HK-2 (cell line): ENCODE data around the gene PEX26.
"Not testable (repeated sequence)": the region's sequence is repeated elsewhere in the genome, so short reads cannot be mapped to it uniquely, and the experiment has no call there.

Source experiments
- DNase-seq: peaks from one replicate; pipeline ENCODE4 v3.0.0-alpha.2; 2018; ENCODE audit not compliant: unreplicated experiment

Gene PEX26

GRCh38 chr22:18071307-18071967, 6.4 kb upstream of the PEX26 start:
- DNase-seq: not testable (repeated sequence)

- DNase-seq: no peak
Observed at GRCh38 chr22:18071968-18072310, 5.9 kb upstream of the PEX26 start.

GRCh38 chr22:18073467-18073866, 4.3 kb upstream of the PEX26 start:
- no peak for DNase-seq

- not testable (repeated sequence) for DNase-seq
Observed at GRCh38 chr22:18073927-18074326, 3.9 kb upstream of the PEX26 start.

GRCh38 chr22:18075101-18075719, 2.6 kb upstream of the PEX26 start:
- no peak for DNase-seq

GRCh38 chr22:18075720-18076497, 1.9 kb upstream of the PEX26 start:
- DNase-seq: peak; percentile 39

GRCh38 chr22:18077087-18077638, 627 bp upstream of the PEX26 start:
- no peak for DNase-seq

- peak; percentile 68 for DNase-seq
Observed at GRCh38 chr22:18078329-18079041, 695 bp downstream of the PEX26 start.

- DNase-seq: no peak
Observed at GRCh38 chr22:18079706-18080233, 2.0 kb downstream of the PEX26 start.

GRCh38 chr22:18081416-18081815, 3.6 kb downstream of the PEX26 start:
- no peak for DNase-seq

GRCh38 chr22:18082467-18082866, 4.7 kb downstream of the PEX26 start:
- no peak for DNase-seq

GRCh38 chr22:18083406-18083805, 5.6 kb downstream of the PEX26 start:
- DNase-seq: no peak

- no peak for DNase-seq
Observed at GRCh38 chr22:18085188-18085587, 7.4 kb downstream of the PEX26 start.

- no peak for DNase-seq
Observed at GRCh38 chr22:18087350-18087855, 9.6 kb downstream of the PEX26 start.

- DNase-seq: no peak
Observed at GRCh38 chr22:18088825-18089568, 11.2 kb downstream of the PEX26 start.

GRCh38 chr22:18090286-18090685, 12.5 kb downstream of the PEX26 start:
- no peak for DNase-seq

- DNase-seq: no peak
Observed at GRCh38 chr22:18091478-18091877, 13.7 kb downstream of the PEX26 start.

GRCh38 chr22:18091916-18092526, 14.2 kb downstream of the PEX26 start:
- peak; percentile 73 for DNase-seq

GRCh38 chr22:18093661-18094060, 15.9 kb downstream of the PEX26 start:
- DNase-seq: no peak

GRCh38 chr22:18095101-18095805, 17.5 kb downstream of the PEX26 start:
- no peak for DNase-seq
